ENCODE measurements around the gene HOXD9.

The HOXD9 gene

GRCh38 chr2:176082525-176082823 lies 40.0 kb upstream of the HOXD9 start:
- Histone ChIP-seq H2AFZ (ENCODE audit: low read depth, low read length) (no peak overlapping the region), H3K27ac (ENCODE audit: low read length) (no peak overlapping the region), H3K79me2 (ENCODE audit: low read length) (no peaks in the 10 kb centered on the region), H3K4me3 (ENCODE audit: low read length) (no peak overlapping the region), H3K4me1 (ENCODE audit: low read length) (no peaks in the 10 kb centered on the region), H3K27me3 (ENCODE audit: low read depth, low read length) (no peaks in the 10 kb centered on the region), H3K9ac (ENCODE audit: low read length) (no peak overlapping the region), H3K4me2 (ENCODE audit: low read length) (no peak overlapping the region), H3K36me3 (replicated peaks; ENCODE audit: low read depth, low read length) (no peaks in the 10 kb centered on the region), H4K20me1 (ENCODE audit: insufficient read depth, low read length) (no peaks in the 10 kb centered on the region), H3K9me3 (ENCODE audit: insufficient read depth, low read length) (no peaks in the 10 kb centered on the region)
- TF ChIP-seq EZH2phosphoT487 (IDR thresholded peaks at IDR 0.05; ENCODE audit: low read depth) (no peak), CTCF (IDR thresholded peaks at IDR 0.05; ENCODE audit: low read depth, low read length) (no peak)

- Histone ChIP-seq H3K4me2 (ENCODE audit: low read length) (no peak overlapping the region), H3K79me2 (ENCODE audit: low read length) (no peaks in the 10 kb centered on the region), H3K4me3 (ENCODE audit: low read length) (no peak overlapping the region), H2AFZ (ENCODE audit: low read depth, low read length) (no peak overlapping the region), H3K36me3 (replicated peaks; ENCODE audit: low read depth, low read length) (no peaks in the 10 kb centered on the region), H3K27ac (ENCODE audit: low read length) (no peak overlapping the region), H3K4me1 (ENCODE audit: low read length) (no peaks in the 10 kb centered on the region), H4K20me1 (ENCODE audit: insufficient read depth, low read length) (no peaks in the 10 kb centered on the region), H3K9ac (ENCODE audit: low read length) (no peak overlapping the region), H3K27me3 (ENCODE audit: low read depth, low read length) (no peaks in the 10 kb centered on the region), H3K9me3 (ENCODE audit: insufficient read depth, low read length) (no peaks in the 10 kb centered on the region)
- TF ChIP-seq CTCF (IDR thresholded peaks at IDR 0.05; ENCODE audit: low read depth, low read length) (no peak), EZH2phosphoT487 (IDR thresholded peaks at IDR 0.05; ENCODE audit: low read depth) (no peak)
These were observed 39.4 kb upstream of the HOXD9 start for GRCh38 chr2:176082824-176083751.

- no peaks in the 10 kb centered on the region; the same call in 1 of the 2 replicates for H3K27me3 ChIP-seq (ENCODE audit: low read depth, low read length)
- no peak within 1 kb of the TSS for H2AFZ ChIP-seq (ENCODE audit: low read depth, low read length)
- no peaks in the 10 kb centered on the region for H3K79me2 ChIP-seq (ENCODE audit: low read length)
- H3K27ac ChIP-seq (ENCODE audit: low read length): no peak within 1 kb of the TSS
- no peaks in the 10 kb centered on the region for H3K4me1 ChIP-seq (ENCODE audit: low read length)
- no peak within 1 kb of the TSS for H3K4me3 ChIP-seq (ENCODE audit: low read length)
- H3K4me2 ChIP-seq (ENCODE audit: low read length): no peak within 1 kb of the TSS
- no peaks in the 10 kb centered on the region for H4K20me1 ChIP-seq (ENCODE audit: insufficient read depth, low read length)
- no peak within 1 kb of the TSS for H3K9ac ChIP-seq (ENCODE audit: low read length)
- H3K36me3 ChIP-seq (replicated peaks; ENCODE audit: low read depth, low read length): no peaks in the 10 kb centered on the region
- no peaks in the 10 kb centered on the region for H3K9me3 ChIP-seq (ENCODE audit: insufficient read depth, low read length)
- no peak for TF ChIP-seq CTCF (IDR thresholded peaks at IDR 0.05; ENCODE audit: low read depth, low read length)
- no peak for TF ChIP-seq EZH2phosphoT487 (IDR thresholded peaks at IDR 0.05; ENCODE audit: low read depth)
These were observed 38.7 kb upstream of the HOXD9 start, which contains the start of gene EVX2 for GRCh38 chr2:176083796-176084261. Gene EVX2, minus strand, starts transcription at chr2:176083962. Its CDS starts 186 bp downstream, at chr2:176083776.

- Histone ChIP-seq H3K9ac (ENCODE audit: low read length) (no peak overlapping the region), H3K9me3 (ENCODE audit: insufficient read depth, low read length) (no peaks in the 10 kb centered on the region)
These were observed 37.9 kb upstream of the HOXD9 start for GRCh38 chr2:176084611-176085119.

More at GRCh38 chr2:176084611-176085119, 37.9 kb upstream of the HOXD9 start:
- no peak overlapping the region for H3K4me3 ChIP-seq (ENCODE audit: low read length)
- no peaks in the 10 kb centered on the region for H4K20me1 ChIP-seq (ENCODE audit: insufficient read depth, low read length)
- H3K79me2 ChIP-seq (ENCODE audit: low read length): no peaks in the 10 kb centered on the region
- no peaks in the 10 kb centered on the region for H3K4me1 ChIP-seq (ENCODE audit: low read length)
- TF ChIP-seq CTCF (IDR thresholded peaks at IDR 0.05; ENCODE audit: low read depth, low read length) (no peak), EZH2phosphoT487 (IDR thresholded peaks at IDR 0.05; ENCODE audit: low read depth) (no peak)
- H3K4me2 ChIP-seq (ENCODE audit: low read length): no peak overlapping the region
- H3K36me3 ChIP-seq (replicated peaks; ENCODE audit: low read depth, low read length): no peaks in the 10 kb centered on the region
- no peak overlapping the region for H3K27ac ChIP-seq (ENCODE audit: low read length)
- H2AFZ ChIP-seq (ENCODE audit: low read depth, low read length): no peak overlapping the region
- no peaks in the 10 kb centered on the region; the same call in 1 of the 2 replicates for H3K27me3 ChIP-seq (ENCODE audit: low read depth, low read length)
